GM18861 (cell line): ENCODE measurements around the gene DIRAS1.

Experiments used
- ATAC-seq: cut with Tn5 transposase; IDR thresholded peaks from one replicate; pipeline ENCODE4 v1.9.1; 2021; ENCODE audit not compliant: unreplicated experiment

Gene DIRAS1

GRCh38 chr19:2728783-2729387, 7.7 kb upstream of the DIRAS1 start:
- ATAC-seq: no peak

GRCh38 chr19:2727640-2727944, 6.4 kb upstream of the DIRAS1 start:
- no peak for ATAC-seq

GRCh38 chr19:2726904-2727639, 5.9 kb upstream of the DIRAS1 start:
- no peak for ATAC-seq

- ATAC-seq: no peak
Measured at GRCh38 chr19:2726160-2726855, 5.1 kb upstream of the DIRAS1 start.

GRCh38 chr19:2724148-2724557, 3.0 kb upstream of the DIRAS1 start:
- no peak for ATAC-seq

GRCh38 chr19:2723747-2724146, 2.6 kb upstream of the DIRAS1 start:
- no peak for ATAC-seq

- no peak for ATAC-seq
Measured at GRCh38 chr19:2723345-2723715, 2.2 kb upstream of the DIRAS1 start.

GRCh38 chr19:2722541-2723344, 1.6 kb upstream of the DIRAS1 start:
- no peak for ATAC-seq

- ATAC-seq: no peak
Measured at GRCh38 chr19:2721570-2722540, 683 bp upstream of the DIRAS1 start.

- no peak for ATAC-seq
Measured at GRCh38 chr19:2719920-2720776, 1.0 kb downstream of the DIRAS1 start.

- no peak for ATAC-seq
Measured at GRCh38 chr19:2719232-2719735, 1.9 kb downstream of the DIRAS1 start.

- no peak for ATAC-seq
Measured at GRCh38 chr19:2717638-2718541, 3.3 kb downstream of the DIRAS1 start.

- ATAC-seq: no peak
Measured at GRCh38 chr19:2716722-2717637, 4.2 kb downstream of the DIRAS1 start.

GRCh38 chr19:2716275-2716650, 4.9 kb downstream of the DIRAS1 start:
- no peak for ATAC-seq

- ATAC-seq: no peak
Measured at GRCh38 chr19:2715470-2716274, 5.5 kb downstream of the DIRAS1 start.

- ATAC-seq: no peak
Measured at GRCh38 chr19:2714531-2715269, 6.5 kb downstream of the DIRAS1 start.
